SKM-1 (cell line): ENCODE measurements around the gene CYTH1.

ENCODE experiments used
- DNase-seq: peaks from one replicate; lab custom pipeline; 2025; ENCODE audit not compliant: unreplicated experiment; lab: John Stamatoyannopoulos, UW

The CYTH1 gene

GRCh38 chr17:78694805-78695531 is 87.1 kb downstream of the CYTH1 start:
- DNase-seq = no peak

- no peak for DNase-seq
Measured at GRCh38 chr17:78693346-78694083, 88.6 kb downstream of the CYTH1 start.

GRCh38 chr17:78692460-78693010 is 89.5 kb downstream of the CYTH1 start:
- DNase-seq = no peak

- no peak for DNase-seq
Measured at GRCh38 chr17:78689029-78689428, 93.0 kb downstream of the CYTH1 start.

- DNase-seq = no peak
Measured at GRCh38 chr17:78687944-78688343, 94.1 kb downstream of the CYTH1 start.

GRCh38 chr17:78687125-78687524 is 94.9 kb downstream of the CYTH1 start:
- no peak for DNase-seq

GRCh38 chr17:78684026-78684425 is 98.0 kb downstream of the CYTH1 start:
- DNase-seq = no peak

GRCh38 chr17:78683408-78683961 is 98.6 kb downstream of the CYTH1 start:
- no peak for DNase-seq

- no peak for DNase-seq
Measured at GRCh38 chr17:78682363-78682762, 99.7 kb downstream of the CYTH1 start.

GRCh38 chr17:78680436-78680835 is 101.6 kb downstream of the CYTH1 start:
- no peak for DNase-seq

GRCh38 chr17:78679495-78680395 is 102.3 kb downstream of the CYTH1 start:
- DNase-seq = no peak

- DNase-seq = no peak
Measured at GRCh38 chr17:78678711-78679110, 103.4 kb downstream of the CYTH1 start.

- no peak for DNase-seq
Measured at GRCh38 chr17:78678222-78678557, 103.9 kb downstream of the CYTH1 start.

GRCh38 chr17:78677303-78678221 is 104.5 kb downstream of the CYTH1 start:
- no peak for DNase-seq

- no peak for DNase-seq
Measured at GRCh38 chr17:78676412-78677302, 105.4 kb downstream of the CYTH1 start.

- DNase-seq = no peak
Measured at GRCh38 chr17:78675836-78676235, 106.2 kb downstream of the CYTH1 start.

- no peak for DNase-seq
Measured at GRCh38 chr17:78675316-78675616, 106.8 kb downstream of the CYTH1 start.

GRCh38 chr17:78674595-78675315 is 107.3 kb downstream of the CYTH1 start:
- DNase-seq = no peak

GRCh38 chr17:78674156-78674555 is 107.9 kb downstream of the CYTH1 start:
- DNase-seq = no peak
